Stimulated activated naive B cell treated with anti-CD40 and anti-IgM and Interleukin-4, amounts not matched to agents 10 μg/mL and 1 μg/mL and 100 μg/mL, for 72 hours (primary cell): ENCODE results near the gene DBT.
"Not testable (repeated sequence)": the region's sequence is repeated elsewhere in the genome, so short reads cannot be mapped to it uniquely, and the experiment has no call there.

Experiments used
- ATAC-seq, 2 donors: fragments of 150-1000 bp; cut with Tn5 transposase; replicated peaks; 2 replicates each; pipeline ENCODE4 v1.10.0; 2021; ENCODE audit warnings: moderate library complexity in 1 of 2
- DNase-seq: peaks from one replicate; pipeline ENCODE4 v3.0.0; 2021
- H3K27ac Mint-ChIP-seq: one replicate; pipeline ENCODE4 v1.8.0; 2022; ENCODE audit warnings: mild to moderate bottlenecking, mixed read lengths
- H3K27me3 Mint-ChIP-seq, 2 donors: one replicate each; pipeline ENCODE4 v1.8.0; 2022; ENCODE audit warnings: mixed read lengths in 2 of 2
- H3K36me3 Mint-ChIP-seq, 2 donors: one replicate each; pipeline ENCODE4 v1.8.0; 2022; ENCODE audit warnings: mixed read lengths in 2 of 2, mild to moderate bottlenecking in 1 of 2
- H3K4me1 Mint-ChIP-seq, 2 donors: one replicate each; pipeline ENCODE4 v1.8.0; 2022; ENCODE audit warnings: mixed read lengths in 2 of 2, mild to moderate bottlenecking in 1 of 2
- H3K4me3 Mint-ChIP-seq, 2 donors: one replicate each; pipeline ENCODE4 v1.8.0; 2022; ENCODE audit warnings: mild to moderate bottlenecking in 2 of 2, mixed read lengths in 2 of 2, moderate library complexity in 1 of 2
- H3K9me3 Mint-ChIP-seq, 2 donors: one replicate each; pipeline ENCODE4 v1.8.0; 2022; ENCODE audit warnings: mixed read lengths in 2 of 2, mild to moderate bottlenecking in 1 of 2

Gene DBT

GRCh38 chr1:100234432-100234831, 15.2 kb downstream of the DBT start:
- H3K9me3 Mint-ChIP-seq: no peaks in the 10 kb centered on the region
- H3K27ac Mint-ChIP-seq: no peak overlapping the region
- H3K36me3 Mint-ChIP-seq: peaks cover 19 to 48% of the 10 kb centered on the region in 2 donors
- peaks cover 0 to 2% of the 10 kb centered on the region in 2 donors for H3K4me1 Mint-ChIP-seq
- H3K27me3 Mint-ChIP-seq: no peaks in the 10 kb centered on the region
- no peak for ATAC-seq
- no peak for DNase-seq
- no peak overlapping the region for H3K4me3 Mint-ChIP-seq

DNA sequence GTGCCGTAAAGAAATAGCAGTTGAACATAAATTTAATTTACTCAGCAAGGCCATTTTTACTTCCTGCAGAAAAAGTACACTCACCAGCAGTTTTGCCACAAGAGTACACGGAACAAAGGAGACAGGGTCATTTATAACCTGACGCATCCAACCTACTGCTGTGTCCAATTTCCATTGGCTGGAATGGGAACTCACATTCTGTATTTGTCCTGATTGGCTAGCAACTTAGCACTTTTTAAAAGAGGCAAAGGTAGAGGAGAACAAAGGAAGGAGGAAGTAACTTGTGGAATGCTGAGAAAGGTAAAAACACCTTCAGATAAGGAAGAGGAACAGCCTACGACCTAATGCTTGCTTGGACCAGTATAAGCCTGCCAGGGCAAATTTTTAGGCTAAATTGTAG, 16.1 kb downstream of the DBT start:
- not testable (repeated sequence) for H3K4me1 Mint-ChIP-seq, H3K9me3 Mint-ChIP-seq, H3K27ac Mint-ChIP-seq, DNase-seq, H3K4me3 Mint-ChIP-seq, H3K27me3 Mint-ChIP-seq, ATAC-seq
- H3K36me3 Mint-ChIP-seq: peaks cover 15 to 42% of the 10 kb centered on the region in 2 donors

GRCh38 chr1:100232156-100232555, 17.5 kb downstream of the DBT start:
- Mint-ChIP-seq H3K36me3 (peaks cover 15 to 37% of the 10 kb centered on the region in 2 donors), H3K4me3 (no peak overlapping the region), H3K4me1 (peaks cover 0 to 2% of the 10 kb centered on the region in 2 donors), H3K9me3 (no peaks in the 10 kb centered on the region), H3K27ac (no peak overlapping the region), H3K27me3 (no peaks in the 10 kb centered on the region)
- no peak for DNase-seq
- ATAC-seq: no peak

DNA sequence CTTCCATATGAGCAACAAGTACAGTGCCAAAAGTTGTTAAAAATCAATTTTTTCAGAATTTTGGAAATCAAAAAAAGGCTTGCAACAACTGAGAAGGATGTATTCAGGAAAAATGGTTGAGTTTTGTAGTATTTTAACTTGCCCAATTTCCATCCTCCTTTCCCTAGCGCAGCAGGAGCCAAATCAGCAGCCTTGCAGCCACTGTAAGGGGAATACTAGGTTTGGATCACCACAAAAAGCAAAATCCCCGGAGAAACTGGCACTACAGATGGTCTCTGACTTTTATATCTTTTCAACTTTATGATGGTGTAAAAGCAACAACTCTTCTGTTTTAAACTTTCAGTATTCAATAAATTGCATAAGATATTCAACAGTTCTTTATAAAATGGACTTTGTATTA, 17.9 kb downstream of the DBT start:
- no peaks in the 10 kb centered on the region for H3K27me3 Mint-ChIP-seq
- no peak overlapping the region for H3K4me3 Mint-ChIP-seq
- ATAC-seq (no peak), DNase-seq (no peak)
- H3K36me3 Mint-ChIP-seq: peaks cover 13 to 33% of the 10 kb centered on the region in 2 donors
- H3K27ac Mint-ChIP-seq: no peak overlapping the region
- no peaks in the 10 kb centered on the region for H3K9me3 Mint-ChIP-seq
- peaks cover 0 to 2% of the 10 kb centered on the region in 2 donors for H3K4me1 Mint-ChIP-seq

DNA sequence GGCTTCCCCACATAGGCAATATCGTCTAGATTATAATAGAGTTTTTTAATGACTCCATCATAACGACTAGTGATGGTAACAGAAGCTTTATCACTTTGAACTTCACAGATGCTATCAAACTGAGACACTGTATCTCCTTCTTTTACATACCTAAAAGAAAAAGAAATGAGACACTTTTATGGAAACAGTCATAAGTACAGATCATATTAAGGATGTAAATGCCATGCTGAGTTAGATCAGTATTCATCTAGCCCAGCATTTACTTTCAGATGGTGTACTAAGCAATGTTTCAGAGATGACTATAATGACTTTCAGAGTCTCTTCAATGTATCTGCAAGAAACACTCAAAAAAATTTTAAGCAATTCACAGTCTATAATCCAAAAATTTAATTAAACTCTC, 18.9 kb downstream of the DBT start:
- H3K4me3 Mint-ChIP-seq: no peak overlapping the region
- H3K36me3 Mint-ChIP-seq: peaks cover 16 to 28% of the 10 kb centered on the region in 2 donors
- no peaks in the 10 kb centered on the region for H3K27me3 Mint-ChIP-seq
- ATAC-seq (no peak), DNase-seq (no peak)
- H3K9me3 Mint-ChIP-seq: no peaks in the 10 kb centered on the region
- H3K4me1 Mint-ChIP-seq: peaks cover 0 to 2% of the 10 kb centered on the region in 2 donors
- H3K27ac Mint-ChIP-seq: no peak overlapping the region

DNA sequence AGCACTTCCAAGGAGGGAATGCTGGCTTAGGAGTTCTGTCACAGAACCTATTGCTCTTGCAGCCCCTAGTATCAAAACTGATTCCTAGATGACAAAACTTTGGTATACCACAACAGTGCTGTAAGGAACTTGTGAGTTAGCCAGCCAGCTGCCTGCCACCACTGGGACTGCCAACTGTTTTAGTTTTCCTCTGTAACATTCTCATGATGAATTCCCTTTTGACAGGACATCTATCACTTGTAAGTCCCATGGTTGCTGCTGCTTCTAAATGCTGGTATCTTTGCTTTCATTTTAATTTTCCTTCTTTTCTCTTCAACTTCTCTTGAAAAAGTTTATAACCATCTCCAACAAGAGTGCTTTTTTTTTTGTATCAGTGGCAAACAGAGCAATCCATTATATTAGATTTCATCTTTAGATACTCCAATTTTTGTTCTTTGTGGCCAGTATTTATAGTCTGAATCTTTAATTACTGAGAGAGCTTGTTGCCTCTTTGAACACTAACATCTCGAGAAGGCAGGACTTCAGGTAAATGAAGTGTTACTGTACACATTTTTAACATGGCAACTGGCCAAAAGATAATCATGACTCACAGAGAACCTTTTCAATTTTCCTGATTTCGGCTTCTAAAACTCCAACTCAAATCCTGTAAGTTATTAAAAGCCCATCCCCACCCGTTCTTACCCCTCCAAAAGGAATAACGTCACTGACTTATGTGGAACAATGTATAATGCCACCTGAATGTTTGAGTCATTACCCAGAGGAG, 19.8 kb downstream of the DBT start:
- DNase-seq (no peak), ATAC-seq (no peak)
- no peak overlapping the region for H3K27ac Mint-ChIP-seq
- H3K9me3 Mint-ChIP-seq: no peaks in the 10 kb centered on the region
- H3K4me1 Mint-ChIP-seq: peaks cover 0 to 2% of the 10 kb centered on the region in 2 donors
- H3K27me3 Mint-ChIP-seq: no peaks in the 10 kb centered on the region
- H3K36me3 Mint-ChIP-seq: peaks cover 18 to 31% of the 10 kb centered on the region in 2 donors
- H3K4me3 Mint-ChIP-seq: no peak overlapping the region

DNA sequence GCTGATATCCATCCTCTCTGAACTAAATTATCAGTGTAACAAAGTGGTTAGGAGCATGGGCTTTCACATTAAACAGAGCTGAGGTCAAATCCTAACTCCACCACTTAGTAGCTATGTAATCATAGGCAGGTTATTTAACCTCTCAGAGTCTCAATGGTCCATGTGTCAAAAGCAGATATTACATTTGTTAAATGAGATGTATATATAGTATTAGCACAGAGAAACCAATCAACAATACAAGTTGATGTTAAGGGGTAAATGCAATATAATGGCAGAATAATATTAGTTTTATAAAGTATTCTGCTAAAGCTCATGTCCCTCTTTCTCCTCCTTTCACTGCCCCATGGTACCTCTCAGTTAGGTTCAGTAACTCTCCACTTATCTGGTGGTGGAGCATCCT, 27.2 kb downstream of the DBT start:
- no peak for DNase-seq
- Mint-ChIP-seq H3K4me3 (no peak overlapping the region), H3K9me3 (no peaks in the 10 kb centered on the region), H3K36me3 (peaks cover 11 to 26% of the 10 kb centered on the region in 2 donors), H3K27me3 (no peaks in the 10 kb centered on the region), H3K4me1 (no peaks in the 10 kb centered on the region), H3K27ac (no peak overlapping the region)
- no peak for ATAC-seq

GRCh38 chr1:100219883-100220282, 29.8 kb downstream of the DBT start:
- DNase-seq: no peak
- Mint-ChIP-seq H3K4me3 (no peak overlapping the region), H3K36me3 (peaks cover 12 to 25% of the 10 kb centered on the region in 2 donors), H3K27me3 (no peaks in the 10 kb centered on the region), H3K4me1 (no peaks in the 10 kb centered on the region), H3K9me3 (no peaks in the 10 kb centered on the region), H3K27ac (no peak overlapping the region)
- no peak for ATAC-seq

DNA sequence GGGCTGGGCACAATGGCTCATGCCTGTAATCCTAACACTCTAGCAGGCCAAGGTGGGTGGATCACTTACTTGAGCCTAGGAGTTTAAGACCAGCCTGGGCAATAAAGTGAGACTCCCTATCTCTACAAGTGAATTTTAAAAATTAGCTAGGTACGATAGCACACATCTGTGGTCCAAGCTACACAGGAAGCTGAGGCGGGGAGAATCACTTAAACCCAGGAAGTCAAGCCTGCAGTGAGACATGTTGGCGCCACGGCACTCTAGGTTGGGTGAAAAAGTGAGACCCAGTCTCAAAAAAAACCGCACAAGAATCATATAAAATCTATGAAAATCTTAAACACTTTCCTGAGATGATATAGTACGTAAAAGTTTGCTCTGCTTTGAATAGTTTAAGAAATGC, 30.2 kb downstream of the DBT start:
- no peak overlapping the region for H3K27ac Mint-ChIP-seq
- ATAC-seq: no peak
- no peaks in the 10 kb centered on the region for H3K4me1 Mint-ChIP-seq

DNA sequence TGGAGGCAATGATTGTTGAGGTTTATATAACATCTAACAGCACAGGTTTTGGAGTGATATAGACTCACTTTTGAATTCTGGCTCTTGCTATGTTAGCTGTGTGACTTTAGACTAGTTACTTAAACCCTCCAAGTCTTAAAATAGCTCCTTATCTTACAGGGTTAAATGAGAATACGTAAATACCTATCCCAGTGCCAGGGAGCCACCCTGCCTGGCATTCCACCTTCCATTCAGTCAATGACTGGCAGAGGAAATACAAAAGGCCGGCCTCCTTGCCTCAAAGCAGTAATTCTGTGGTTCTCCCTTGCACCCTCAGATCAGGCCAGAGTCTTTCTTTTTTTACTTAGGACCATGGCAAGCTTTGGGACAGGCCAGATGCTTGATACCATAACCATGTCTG, 31.8 kb downstream of the DBT start:
- Mint-ChIP-seq H3K27ac (no peak overlapping the region), H3K36me3 (peaks cover 17 to 28% of the 10 kb centered on the region in 2 donors), H3K9me3 (no peaks in the 10 kb centered on the region), H3K4me1 (no peaks in the 10 kb centered on the region), H3K4me3 (no peak overlapping the region), H3K27me3 (no peaks in the 10 kb centered on the region)
- DNase-seq: no peak
- no peak for ATAC-seq

More for the DNA sequence above, 30.2 kb downstream of the DBT start:
- Mint-ChIP-seq H3K4me3 (no peak overlapping the region), H3K36me3 (peaks cover 12 to 26% of the 10 kb centered on the region in 2 donors), H3K9me3 (no peaks in the 10 kb centered on the region), H3K27me3 (no peaks in the 10 kb centered on the region)
- no peak for DNase-seq

DNA sequence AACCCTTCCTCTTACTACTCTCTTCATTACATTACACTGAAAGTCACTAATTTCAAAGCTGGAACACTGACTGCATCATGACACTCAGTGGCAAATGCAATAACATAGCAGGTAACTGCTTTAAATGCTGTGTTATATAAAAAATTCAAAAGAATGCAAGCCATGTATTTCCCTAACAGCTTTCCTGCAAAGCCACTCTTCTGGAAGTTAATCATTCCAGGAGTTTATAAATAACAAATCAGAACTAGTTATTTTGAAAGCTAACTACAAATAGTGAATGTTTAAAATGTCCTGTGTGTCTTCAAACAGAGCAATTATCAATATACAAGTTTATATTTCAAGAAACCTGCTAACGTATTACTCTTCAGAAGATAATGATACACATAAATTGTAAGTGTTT, 34.5 kb downstream of the DBT start:
- ATAC-seq (no peak), DNase-seq (no peak)
- Mint-ChIP-seq H3K4me3 (no peak overlapping the region), H3K9me3 (no peaks in the 10 kb centered on the region), H3K27ac (no peak overlapping the region), H3K4me1 (no peaks in the 10 kb centered on the region), H3K36me3 (peaks cover 24 to 39% of the 10 kb centered on the region in 2 donors), H3K27me3 (no peaks in the 10 kb centered on the region)

DNA sequence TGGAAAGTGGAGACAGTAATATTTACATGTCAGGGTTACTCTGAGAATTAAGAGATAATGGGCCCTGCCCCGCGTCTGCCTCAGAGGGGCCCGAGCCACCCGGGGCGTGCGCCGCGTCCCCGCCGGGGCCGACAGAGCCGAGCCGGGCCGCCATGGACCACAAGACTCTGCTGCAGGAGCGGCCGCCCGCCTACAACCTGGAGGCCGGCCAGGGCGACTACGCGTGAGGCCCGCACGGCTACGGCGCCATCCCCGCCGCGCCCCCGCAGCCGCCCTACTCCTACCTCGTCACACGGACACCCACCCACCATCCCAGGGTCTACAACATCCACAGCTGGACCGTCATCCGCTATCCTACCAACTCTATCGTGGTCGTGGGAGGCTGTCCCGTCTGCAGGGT, 36.5 kb downstream of the DBT start:
- no peaks in the 10 kb centered on the region for H3K27me3 Mint-ChIP-seq
- H3K4me1 Mint-ChIP-seq: no peaks in the 10 kb centered on the region
- no peak overlapping the region for H3K27ac Mint-ChIP-seq
- H3K9me3 Mint-ChIP-seq: no peaks in the 10 kb centered on the region
- H3K4me3 Mint-ChIP-seq: no peak overlapping the region
- ATAC-seq: no peak
- peaks cover 25 to 33% of the 10 kb centered on the region in 2 donors for H3K36me3 Mint-ChIP-seq
- no peak for DNase-seq

DNA sequence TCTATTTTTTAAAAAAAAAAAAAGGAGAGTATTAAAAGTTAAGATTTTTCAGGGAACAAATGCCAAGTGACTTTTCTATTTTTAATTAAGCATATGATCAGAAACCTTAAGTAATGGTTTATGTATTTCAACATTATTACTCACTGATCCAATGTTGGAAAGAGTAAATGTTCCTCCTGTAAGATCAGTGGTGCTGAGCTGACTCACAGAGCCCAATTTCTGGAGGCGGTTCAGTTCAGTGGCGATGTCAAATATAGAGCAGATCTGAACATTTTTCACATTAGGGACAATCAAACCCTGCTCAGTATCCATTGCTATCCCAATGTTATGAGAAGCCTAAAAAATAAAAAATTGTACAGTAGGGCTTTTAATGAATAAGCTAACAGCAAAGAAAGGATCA, 43.3 kb downstream of the DBT start:
- Mint-ChIP-seq H3K4me1 (no peaks in the 10 kb centered on the region), H3K9me3 (peaks cover 10 to 16% of the 10 kb centered on the region in 2 donors), H3K27ac (no peak overlapping the region), H3K36me3 (peaks cover 52 to 55% of the 10 kb centered on the region in 2 donors), H3K4me3 (no peak overlapping the region), H3K27me3 (no peaks in the 10 kb centered on the region)
- ATAC-seq (no peak), DNase-seq (no peak)

DNA sequence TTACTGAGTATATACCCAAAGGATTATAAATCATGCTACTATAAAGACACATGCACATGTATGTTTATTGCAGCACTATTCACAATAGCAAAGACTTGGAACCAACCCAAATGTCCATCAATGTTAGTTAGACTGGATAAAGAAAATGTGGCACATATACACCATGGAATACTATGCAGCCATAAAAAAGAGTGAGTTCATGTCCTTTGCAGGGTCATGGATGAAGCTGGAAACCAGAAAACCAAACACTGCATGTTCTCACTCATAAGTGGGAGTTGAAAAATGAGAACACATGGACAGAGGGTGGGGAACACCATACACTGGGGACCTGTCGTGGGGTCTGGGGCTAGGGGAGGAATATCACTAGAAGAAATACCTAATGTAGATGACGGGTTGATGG, 44.0 kb downstream of the DBT start:
- DNase-seq, ATAC-seq, H3K27ac Mint-ChIP-seq, H3K27me3 Mint-ChIP-seq, H3K4me3 Mint-ChIP-seq, H3K4me1 Mint-ChIP-seq: not testable (repeated sequence)
- Mint-ChIP-seq H3K9me3 (peaks cover 10 to 18% of the 10 kb centered on the region in 2 donors), H3K36me3 (peaks cover 57 to 59% of the 10 kb centered on the region in 2 donors)

- not testable (repeated sequence) for H3K27me3 Mint-ChIP-seq, DNase-seq, H3K27ac Mint-ChIP-seq, ATAC-seq, H3K4me1 Mint-ChIP-seq, H3K4me3 Mint-ChIP-seq
- Mint-ChIP-seq H3K36me3 (peaks cover 58 to 61% of the 10 kb centered on the region in 2 donors), H3K9me3 (peaks cover 10 to 18% of the 10 kb centered on the region in 2 donors)
Measured at GRCh38 chr1:100205103-100205502, 44.5 kb downstream of the DBT start.
